ENCODE data around the gene LY6G6C.

The LY6G6C gene

DNA sequence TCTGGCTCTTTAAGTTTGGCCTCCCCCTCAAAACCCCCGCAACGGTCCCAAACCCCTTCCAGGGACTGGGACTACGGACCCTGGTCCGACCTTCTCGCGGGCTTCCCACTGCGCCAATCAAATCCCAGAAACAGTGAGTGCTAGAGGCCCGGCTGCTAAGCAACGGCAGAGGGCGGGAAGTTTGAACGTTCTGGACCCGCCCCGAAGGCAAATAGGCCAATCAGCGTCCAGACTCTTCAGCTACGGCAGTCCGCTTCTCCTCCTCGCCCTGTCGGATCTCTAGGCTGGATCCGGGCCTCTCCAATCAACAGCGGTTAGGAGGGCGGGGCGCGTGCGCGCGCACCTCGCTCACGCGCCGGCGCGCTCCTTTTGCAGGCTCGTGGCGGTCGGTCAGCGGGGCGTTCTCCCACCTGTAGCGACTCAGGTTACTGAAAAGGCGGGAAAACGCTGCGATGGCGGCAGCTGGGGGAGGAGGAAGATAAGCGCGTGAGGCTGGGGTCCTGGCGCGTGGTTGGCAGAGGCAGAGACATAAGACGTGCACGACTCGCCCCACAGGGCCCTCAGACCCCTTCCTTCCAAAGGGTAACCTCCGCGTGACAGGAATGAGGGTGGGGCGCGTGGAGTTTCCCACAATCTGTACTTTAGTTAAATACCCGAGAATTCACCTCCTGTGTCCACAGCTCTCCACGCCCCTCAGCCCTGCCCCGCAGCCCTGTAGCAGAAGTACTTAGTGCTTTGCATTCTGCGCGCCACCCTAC is 18.3 kb upstream of the LY6G6C start, which contains the start of gene MSH5:
TSS of gene MSH5 (plus strand) at position 367 of the 758 bp plus-strand sequence. CDS start 462 bp downstream, outside the sequence.
- H3K36me3 ChIP-seq (ENCODE audit: insufficient read depth, low read length): peaks cover 33% of the 10 kb centered on the region
- H3K9ac ChIP-seq (ENCODE audit: low read length): peak within 1 kb of the TSS; percentile 87
- H3K27ac ChIP-seq (ENCODE audit: low read depth, low read length, poor library complexity, severe bottlenecking): peak within 1 kb of the TSS; percentile 94
- H3K4me2 ChIP-seq (ENCODE audit: low read length): peak within 1 kb of the TSS; percentile 89
- peaks cover 10% of the 10 kb centered on the region; the same call in 1 of the 2 replicates for H3K79me2 ChIP-seq (ENCODE audit: insufficient read depth, low read length)
- H3K4me3 ChIP-seq (ENCODE audit: low read depth, low read length, poor library complexity, severe bottlenecking): peak within 1 kb of the TSS; percentile 68
- H3K9me2 ChIP-seq (ENCODE audit: low read depth, low read length): no peaks in the 10 kb centered on the region
- H2AFZ ChIP-seq (ENCODE audit: low read length): no peak within 1 kb of the TSS
- H4K20me1 ChIP-seq (ENCODE audit: insufficient read depth, low read length): no peaks in the 10 kb centered on the region
- no peaks in the 10 kb centered on the region for H3K27me3 ChIP-seq (ENCODE audit: insufficient read depth, low read length)
- 0 out of 2 replicates have a peak, but pooled peaks cover 3% of the 10 kb centered on the region for H3F3A ChIP-seq (ENCODE audit: insufficient read depth, low read length)
- no peaks in the 10 kb centered on the region for H3K9me3 ChIP-seq (ENCODE audit: low read length)
- H3K4me1 ChIP-seq (ENCODE audit: insufficient read depth, low read length, severe bottlenecking): peaks cover 47% of the 10 kb centered on the region
- TF ChIP-seq EZH2 (IDR thresholded peaks at IDR 0.05; ENCODE audit: borderline replicate concordance, low read length): no peak
- TF ChIP-seq, protein P1, sequence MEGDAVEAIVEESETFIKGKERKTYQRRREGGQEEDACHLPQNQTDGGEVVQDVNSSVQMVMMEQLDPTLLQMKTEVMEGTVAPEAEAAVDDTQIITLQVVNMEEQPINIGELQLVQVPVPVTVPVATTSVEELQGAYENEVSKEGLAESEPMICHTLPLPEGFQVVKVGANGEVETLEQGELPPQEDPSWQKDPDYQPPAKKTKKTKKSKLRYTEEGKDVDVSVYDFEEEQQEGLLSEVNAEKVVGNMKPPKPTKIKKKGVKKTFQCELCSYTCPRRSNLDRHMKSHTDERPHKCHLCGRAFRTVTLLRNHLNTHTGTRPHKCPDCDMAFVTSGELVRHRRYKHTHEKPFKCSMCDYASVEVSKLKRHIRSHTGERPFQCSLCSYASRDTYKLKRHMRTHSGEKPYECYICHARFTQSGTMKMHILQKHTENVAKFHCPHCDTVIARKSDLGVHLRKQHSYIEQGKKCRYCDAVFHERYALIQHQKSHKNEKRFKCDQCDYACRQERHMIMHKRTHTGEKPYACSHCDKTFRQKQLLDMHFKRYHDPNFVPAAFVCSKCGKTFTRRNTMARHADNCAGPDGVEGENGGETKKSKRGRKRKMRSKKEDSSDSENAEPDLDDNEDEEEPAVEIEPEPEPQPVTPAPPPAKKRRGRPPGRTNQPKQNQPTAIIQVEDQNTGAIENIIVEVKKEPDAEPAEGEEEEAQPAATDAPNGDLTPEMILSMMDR (IDR thresholded peaks at IDR 0.05; ENCODE audit: low read length): no peak

DNA sequence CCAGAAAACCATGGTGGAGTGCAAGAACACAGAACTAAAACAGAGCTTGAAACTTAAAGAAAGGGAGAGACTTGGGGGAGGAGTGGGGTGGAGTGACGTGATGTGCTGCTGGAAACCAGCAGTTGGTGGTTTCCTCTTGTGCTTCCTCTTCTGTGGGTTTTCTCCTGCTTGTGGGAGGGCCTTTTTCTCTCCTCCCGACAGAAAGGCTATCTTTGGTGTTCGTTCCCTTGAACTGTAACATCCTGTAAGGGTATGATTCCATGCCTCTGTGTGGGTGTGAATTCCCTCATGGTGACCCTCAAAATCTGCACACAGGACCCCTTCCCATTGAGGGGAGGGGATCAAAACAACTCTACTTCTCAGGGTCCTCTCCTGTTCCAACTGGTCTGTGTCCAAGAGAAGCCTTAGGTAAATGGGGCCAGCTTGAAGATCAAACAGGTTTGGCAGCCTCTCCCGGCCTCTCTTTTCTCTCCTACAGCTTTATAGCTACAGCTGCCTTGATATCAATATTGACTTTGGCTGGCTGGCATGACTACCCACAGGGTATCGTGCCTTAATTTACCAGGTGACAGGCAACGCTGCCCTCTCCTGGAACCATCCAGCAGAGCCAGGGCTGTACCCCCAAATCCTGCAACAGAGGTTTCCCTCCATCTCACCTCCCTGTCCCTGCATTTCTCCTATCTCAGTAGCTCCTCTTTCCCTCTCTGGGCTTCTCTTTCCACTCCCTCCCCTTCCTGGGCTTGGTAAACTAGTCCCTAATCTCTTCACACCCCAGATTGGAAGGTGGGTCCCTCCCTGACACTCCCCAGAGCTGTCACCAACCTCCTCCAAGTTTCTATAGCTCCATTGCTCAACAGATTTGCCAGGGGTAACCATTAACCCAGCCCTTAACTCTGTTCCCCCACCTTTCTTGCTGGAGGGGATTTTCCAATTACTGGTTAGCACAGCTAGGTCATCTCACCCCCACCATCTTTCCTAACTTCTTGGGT is 16.7 kb upstream of the LY6G6C start:
- Histone ChIP-seq H3K27ac (ENCODE audit: low read depth, low read length, poor library complexity, severe bottlenecking) (peak overlapping the region; percentile 94), H3K4me3 (ENCODE audit: low read depth, low read length, poor library complexity, severe bottlenecking) (peak overlapping the region; percentile 68), H3K4me1 (ENCODE audit: insufficient read depth, low read length, severe bottlenecking) (peaks cover 55% of the 10 kb centered on the region), H3K9me2 (ENCODE audit: low read depth, low read length) (no peaks in the 10 kb centered on the region), H3K4me2 (ENCODE audit: low read length) (peak overlapping the region; percentile 79), H2AFZ (ENCODE audit: low read length) (no peak overlapping the region), H3K79me2 (ENCODE audit: insufficient read depth, low read length) (peaks cover 10% of the 10 kb centered on the region; the same call in 1 of the 2 replicates), H3K36me3 (ENCODE audit: insufficient read depth, low read length) (peaks cover 34% of the 10 kb centered on the region), H4K20me1 (ENCODE audit: insufficient read depth, low read length) (no peaks in the 10 kb centered on the region), H3K9me3 (ENCODE audit: low read length) (no peaks in the 10 kb centered on the region), H3F3A (ENCODE audit: insufficient read depth, low read length) (0 out of 2 replicates have a peak, but pooled peaks cover 3% of the 10 kb centered on the region), H3K27me3 (ENCODE audit: insufficient read depth, low read length) (no peaks in the 10 kb centered on the region), H3K9ac (ENCODE audit: low read length) (peak overlapping the region; percentile 87)
- TF ChIP-seq, protein P1 (IDR thresholded peaks at IDR 0.05; ENCODE audit: low read length): peak; percentile 35; the same call in 1 of the 2 replicates
- TF ChIP-seq EZH2 (IDR thresholded peaks at IDR 0.05; ENCODE audit: borderline replicate concordance, low read length): no peak

DNA sequence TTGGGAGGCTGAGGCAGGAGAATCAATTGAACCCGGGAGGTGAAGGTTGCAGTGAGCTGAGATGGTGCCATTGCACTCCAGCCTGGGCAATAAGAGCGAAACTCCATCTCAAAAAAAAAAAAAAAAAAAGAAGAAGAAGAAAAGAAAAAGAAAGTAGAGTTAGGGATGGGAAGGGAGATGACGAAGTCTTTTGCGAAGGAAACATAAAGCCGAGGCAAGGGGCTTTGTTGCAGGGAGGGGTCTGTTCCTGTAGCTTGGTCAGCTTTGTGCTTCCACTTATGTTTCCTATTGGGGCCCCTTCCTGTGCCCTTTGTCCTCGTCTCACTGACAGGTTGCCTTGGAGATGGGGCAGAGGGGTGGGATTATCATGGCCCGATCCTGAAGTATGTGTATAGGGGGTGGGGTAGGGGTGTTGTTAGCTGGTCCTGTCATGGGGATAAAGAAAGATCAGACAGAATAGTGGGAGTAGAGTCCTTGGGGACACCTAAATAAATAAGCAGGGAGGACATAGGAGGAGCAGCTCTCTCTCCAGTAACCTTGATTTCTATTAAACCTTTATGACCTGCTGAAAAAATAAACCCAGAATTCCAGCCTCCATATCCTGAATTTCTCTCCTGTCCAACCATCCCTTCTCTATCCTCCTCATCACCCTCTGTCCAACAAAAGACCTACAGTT is 15.9 kb upstream of the LY6G6C start:
- no peaks in the 10 kb centered on the region for H3K9me2 ChIP-seq (ENCODE audit: low read depth, low read length)
- H3K79me2 ChIP-seq (ENCODE audit: insufficient read depth, low read length): peaks cover 10% of the 10 kb centered on the region; the same call in 1 of the 2 replicates
- peak overlapping the region; percentile 79 for H3K4me2 ChIP-seq (ENCODE audit: low read length)
- peaks cover 55% of the 10 kb centered on the region for H3K4me1 ChIP-seq (ENCODE audit: insufficient read depth, low read length, severe bottlenecking)
- TF ChIP-seq, protein P1 (IDR thresholded peaks at IDR 0.05; ENCODE audit: low read length): no peak
- TF ChIP-seq EZH2 (IDR thresholded peaks at IDR 0.05; ENCODE audit: borderline replicate concordance, low read length): no peak
- no peaks in the 10 kb centered on the region for H4K20me1 ChIP-seq (ENCODE audit: insufficient read depth, low read length)
- H3K9ac ChIP-seq (ENCODE audit: low read length): peak overlapping the region; percentile 87
- 0 out of 2 replicates have a peak, but pooled peaks cover 3% of the 10 kb centered on the region for H3F3A ChIP-seq (ENCODE audit: insufficient read depth, low read length)
- H3K4me3 ChIP-seq (ENCODE audit: low read depth, low read length, poor library complexity, severe bottlenecking): peak overlapping the region; percentile 68
- peaks cover 31% of the 10 kb centered on the region for H3K36me3 ChIP-seq (ENCODE audit: insufficient read depth, low read length)
- no peak overlapping the region for H2AFZ ChIP-seq (ENCODE audit: low read length)
- peak overlapping the region; percentile 94 for H3K27ac ChIP-seq (ENCODE audit: low read depth, low read length, poor library complexity, severe bottlenecking)
- H3K9me3 ChIP-seq (ENCODE audit: low read length): no peaks in the 10 kb centered on the region
- no peaks in the 10 kb centered on the region for H3K27me3 ChIP-seq (ENCODE audit: insufficient read depth, low read length)
